Activated naive CD4-positive, alpha-beta T cell treated with anti-CD3 and anti-CD28 coated beads, Interleukin-2, amount 50 U/mL, for 16 hours (primary cell): ENCODE measurements around the gene SFMBT2.

Experiments used
- DNase-seq: peaks from one replicate; pipeline ENCODE4 v3.0.0-alpha.2; 2020

SFMBT2 gene

GRCh38 chr10:7410862-7411670 is at the start of gene SFMBT2:
Gene SFMBT2, minus strand, starts transcription at chr10:7411034. Its CDS starts 29,136 bp downstream, at chr10:7381898.
- peak; percentile 69 for DNase-seq

- no peak for DNase-seq
These were observed 49.2 kb upstream of the SFMBT2 start for GRCh38 chr10:7460006-7460405.

- no peak for DNase-seq
These were observed 47.7 kb upstream of the SFMBT2 start for GRCh38 chr10:7458556-7458955.

- no peak for DNase-seq
These were observed 46.9 kb upstream of the SFMBT2 start for GRCh38 chr10:7457478-7458316.

GRCh38 chr10:7449063-7449695 is 38.3 kb upstream of the SFMBT2 start:
- no peak for DNase-seq

GRCh38 chr10:7445474-7446185 is 34.8 kb upstream of the SFMBT2 start:
- DNase-seq = no peak

GRCh38 chr10:7444551-7445121 is 33.8 kb upstream of the SFMBT2 start:
- no peak for DNase-seq

GRCh38 chr10:7443036-7443435 is 32.2 kb upstream of the SFMBT2 start:
- DNase-seq = no peak

GRCh38 chr10:7441403-7442147 is 30.7 kb upstream of the SFMBT2 start:
- DNase-seq = no peak

GRCh38 chr10:7439696-7440095 is 28.9 kb upstream of the SFMBT2 start:
- no peak for DNase-seq

GRCh38 chr10:7438196-7438986 is 27.6 kb upstream of the SFMBT2 start:
- DNase-seq = no peak

GRCh38 chr10:7436490-7437100 is 25.8 kb upstream of the SFMBT2 start:
- no peak for DNase-seq

GRCh38 chr10:7435674-7436073 is 24.8 kb upstream of the SFMBT2 start:
- no peak for DNase-seq

- DNase-seq = no peak
These were observed 23.5 kb upstream of the SFMBT2 start for GRCh38 chr10:7434378-7434777.

GRCh38 chr10:7433861-7434260 is 23.0 kb upstream of the SFMBT2 start:
- no peak for DNase-seq

- DNase-seq = no peak
These were observed 22.3 kb upstream of the SFMBT2 start for GRCh38 chr10:7432884-7433726.

- no peak for DNase-seq
These were observed 18.0 kb upstream of the SFMBT2 start for GRCh38 chr10:7428673-7429350.

GRCh38 chr10:7426349-7426748 is 15.5 kb upstream of the SFMBT2 start:
- DNase-seq = no peak

GRCh38 chr10:7425691-7426090 is 14.9 kb upstream of the SFMBT2 start:
- DNase-seq = no peak
